ENCODE results near the gene ADSS2. TPM values are rescaled to one million over a fixed set of nuclear protein-coding genes. Genes with fewer than 3 reads are reported as not detected.
"Not testable (repeated sequence)": the region's sequence is repeated elsewhere in the genome, so short reads cannot be mapped to it uniquely, and the experiment has no call there.

Gene ADSS2
- total RNA-seq, 2 donors from 2014 or later, result 56.2 to 63.2 TPM

GRCh38 chr1:244387415-244387814 is 64.3 kb downstream of the ADSS2 start:
- Mint-ChIP-seq H3K27ac (no peak overlapping the region), H3K36me3 (no peaks in the 10 kb centered on the region), H3K9me3 (no peaks in the 10 kb centered on the region)
- ATAC-seq (no peak), DNase-seq (ENCODE audit: low spot score in 2 of 2) (no peak)

GRCh38 chr1:244386595-244386994 is 65.1 kb downstream of the ADSS2 start:
- H3K36me3 Mint-ChIP-seq, result no peaks in the 10 kb centered on the region

GRCh38 chr1:244384066-244384465 is 67.6 kb downstream of the ADSS2 start:
- DNase-seq (ENCODE audit: low spot score in 2 of 2) (no peak), ATAC-seq (no peak)
- H3K27ac Mint-ChIP-seq, result no peak overlapping the region
- no peaks in the 10 kb centered on the region for H3K9me3 Mint-ChIP-seq
- H3K36me3 Mint-ChIP-seq, result no peaks in the 10 kb centered on the region

More at GRCh38 chr1:244386595-244386994, 65.1 kb downstream of the ADSS2 start:
- ATAC-seq (no peak), DNase-seq (ENCODE audit: low spot score in 2 of 2) (no peak)
- no peaks in the 10 kb centered on the region for H3K9me3 Mint-ChIP-seq
- no peak overlapping the region for H3K27ac Mint-ChIP-seq

- H3K9me3 Mint-ChIP-seq, result no peaks in the 10 kb centered on the region
- H3K27ac Mint-ChIP-seq, result no peak overlapping the region
- H3K36me3 Mint-ChIP-seq, result no peaks in the 10 kb centered on the region
- DNase-seq (ENCODE audit: low spot score in 2 of 2), result no peak
- ATAC-seq, result no peak
Measured at GRCh38 chr1:244383278-244383884, 68.3 kb downstream of the ADSS2 start.

GRCh38 chr1:244381878-244382565 is 69.7 kb downstream of the ADSS2 start:
- H3K36me3 Mint-ChIP-seq, result no peaks in the 10 kb centered on the region
- no peaks in the 10 kb centered on the region for H3K9me3 Mint-ChIP-seq
- DNase-seq (ENCODE audit: low spot score in 2 of 2) (no peak), ATAC-seq (no peak)
- H3K27ac Mint-ChIP-seq, result peak overlapping the region in 1 of 2 donors; percentile 10

- no peaks in the 10 kb centered on the region for H3K36me3 Mint-ChIP-seq
- ATAC-seq, result no peak
- H3K27ac Mint-ChIP-seq, result no peak overlapping the region
- no peaks in the 10 kb centered on the region for H3K9me3 Mint-ChIP-seq
- DNase-seq (ENCODE audit: low spot score in 2 of 2), result no peak
Measured at GRCh38 chr1:244376126-244376525, 75.6 kb downstream of the ADSS2 start.

GRCh38 chr1:244375051-244375450 is 76.7 kb downstream of the ADSS2 start:
- DNase-seq (ENCODE audit: low spot score in 2 of 2) (no peak), ATAC-seq (no peak)
- Mint-ChIP-seq H3K9me3 (no peaks in the 10 kb centered on the region), H3K27ac (no peak overlapping the region), H3K36me3 (no peaks in the 10 kb centered on the region)

GRCh38 chr1:244374484-244374883 is 77.2 kb downstream of the ADSS2 start:
- not testable (repeated sequence) for H3K9me3 Mint-ChIP-seq; DNase-seq (ENCODE audit: low spot score in 2 of 2); H3K27ac Mint-ChIP-seq; H3K36me3 Mint-ChIP-seq; ATAC-seq

GRCh38 chr1:244371242-244372141 is 80.2 kb downstream of the ADSS2 start:
- H3K27ac Mint-ChIP-seq, result no peak overlapping the region
- H3K9me3 Mint-ChIP-seq, result no peaks in the 10 kb centered on the region
- H3K36me3 Mint-ChIP-seq, result no peaks in the 10 kb centered on the region
- ATAC-seq, result no peak
- DNase-seq (ENCODE audit: low spot score in 2 of 2), result no peak

GRCh38 chr1:244370060-244370637 is 81.6 kb downstream of the ADSS2 start:
- no peak for DNase-seq (ENCODE audit: low spot score in 2 of 2)
- Mint-ChIP-seq H3K27ac (no peak overlapping the region), H3K9me3 (peaks cover 0 to 6% of the 10 kb centered on the region in 2 donors), H3K36me3 (peaks cover 0 to under 1% of the 10 kb centered on the region in 2 donors)
- ATAC-seq, result no peak

GRCh38 chr1:244369256-244370057 is 82.3 kb downstream of the ADSS2 start:
- no peak for ATAC-seq
- Mint-ChIP-seq H3K27ac (no peak overlapping the region), H3K36me3 (peaks cover 0 to 7% of the 10 kb centered on the region in 2 donors), H3K9me3 (peaks cover 4 to 11% of the 10 kb centered on the region in 2 donors)
- no peak for DNase-seq (ENCODE audit: low spot score in 2 of 2)

GRCh38 chr1:244368279-244368678 is 83.4 kb downstream of the ADSS2 start:
- DNase-seq (ENCODE audit: low spot score in 2 of 2) (no peak), ATAC-seq (no peak)
- H3K9me3 Mint-ChIP-seq, result peaks cover 6 to 13% of the 10 kb centered on the region in 2 donors

GRCh38 chr1:244367399-244368114 is 84.2 kb downstream of the ADSS2 start:
- Mint-ChIP-seq H3K36me3 (peaks cover 0 to 9% of the 10 kb centered on the region in 2 donors), H3K9me3 (peaks cover 6 to 13% of the 10 kb centered on the region in 2 donors), H3K27ac (no peak overlapping the region)
- DNase-seq (ENCODE audit: low spot score in 2 of 2) (no peak), ATAC-seq (no peak)

More at GRCh38 chr1:244368279-244368678, 83.4 kb downstream of the ADSS2 start:
- Mint-ChIP-seq H3K27ac (no peak overlapping the region), H3K36me3 (peaks cover 0 to 9% of the 10 kb centered on the region in 2 donors)

GRCh38 chr1:244365809-244366208 is 85.9 kb downstream of the ADSS2 start:
- Mint-ChIP-seq H3K27ac (no peak overlapping the region), H3K36me3 (peaks cover 0 to 9% of the 10 kb centered on the region in 2 donors), H3K9me3 (peaks cover 6 to 13% of the 10 kb centered on the region in 2 donors)
- ATAC-seq (no peak), DNase-seq (ENCODE audit: low spot score in 2 of 2) (no peak)

GRCh38 chr1:244365262-244365661 is 86.4 kb downstream of the ADSS2 start:
- peaks cover 6 to 13% of the 10 kb centered on the region in 2 donors for H3K9me3 Mint-ChIP-seq
- not testable (repeated sequence) for ATAC-seq

More at GRCh38 chr1:244365262-244365661, 86.4 kb downstream of the ADSS2 start:
- not testable (repeated sequence) for DNase-seq (ENCODE audit: low spot score in 2 of 2); H3K27ac Mint-ChIP-seq; H3K36me3 Mint-ChIP-seq
